ENCODE measurements around the gene ATP5F1D. TPM values are rescaled to one million over a fixed set of nuclear protein-coding genes. Genes with fewer than 3 reads are reported as not detected.
A peak's percentile ranks its signal among the peaks of the same experiment; 100 is the strongest.

ATP5F1D gene
- total and polyA plus RNA-seq, 7 experiments from 2014 or later, result 90.6 to 302 (median 114) TPM

DNA sequence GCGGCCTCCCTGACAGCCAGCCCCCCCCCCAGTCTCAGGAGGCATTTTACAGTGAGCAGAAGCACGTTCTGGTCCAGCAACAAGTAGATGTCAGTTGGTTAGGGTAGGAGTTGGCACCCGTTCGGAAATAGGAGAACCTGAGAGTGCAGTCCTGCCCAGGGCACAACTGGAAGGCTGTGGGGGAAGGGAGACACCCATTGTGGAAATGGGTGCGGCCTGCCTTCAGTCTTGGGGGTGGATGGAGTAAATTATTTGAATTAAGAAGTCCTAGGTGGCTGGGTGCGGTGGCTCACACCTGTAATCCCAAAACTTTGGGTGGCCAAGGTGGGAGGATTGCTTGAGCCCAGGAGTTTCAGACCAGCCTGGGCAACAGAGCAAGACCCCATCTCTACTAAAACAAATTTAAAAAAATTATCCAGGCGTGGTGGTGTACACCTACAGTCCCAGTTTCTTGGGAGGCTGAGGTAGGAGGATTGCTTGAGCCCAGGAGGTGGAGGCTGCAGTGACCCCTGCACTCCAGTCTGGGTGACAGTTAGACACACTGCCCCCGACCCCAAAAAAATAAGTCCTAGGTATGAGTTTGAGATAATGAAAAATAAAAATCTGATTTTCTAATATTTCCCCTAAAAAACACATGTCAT, 28.8 kb downstream of the ATP5F1D start:
- ATAC-seq, result no peak
- H3K27ac ChIP-seq (ENCODE audit: low read depth, low read length), result peak overlapping the region; percentile 82
- H3K27me3 ChIP-seq (ENCODE audit: control insufficient read depth in 2 of 2, insufficient read depth in 2 of 2, low read length in 2 of 2), result no peaks in the 10 kb centered on the region
- Mint-ChIP-seq H3K4me3 (peak overlapping the region; percentile 88 to 96 (median 90)), H3K36me3 (peaks cover 0 to 37% (median 23%) of the 10 kb centered on the region in 5 donors), H3K4me1 (peaks cover 50 to 69% (median 59%) of the 10 kb centered on the region in 7 donors), H3K27ac (peak overlapping the region; percentile 84 to 94 (median 91)), H3K27me3 (peaks cover 0 to 6% (median 0%) of the 10 kb centered on the region in 5 donors), H3K9me3 (peaks cover 0 to 11% (median 0%) of the 10 kb centered on the region in 11 donors)
- ChIA-PET CTCF (no interaction called here), POLR2A (interaction anchor here (1.7 to 6.6 kb wide), 4 partner anchors 10 to 26 kb away, joined by 16 to 229 read pairs (median 40); no protein-coding TSS in a partner anchor)
- H3K4me3 ChIP-seq (ENCODE audit: low read length), result peak overlapping the region; percentile 76
- H3K9me3 ChIP-seq (ENCODE audit: control insufficient read depth in 2 of 3, low read length in 3 of 3), result no peaks in the 10 kb centered on the region
- peaks cover 39 to 44% (median 42%) of the 10 kb centered on the region in 3 experiments for H3K36me3 ChIP-seq (ENCODE audit: control insufficient read depth in 2 of 3, insufficient read depth in 3 of 3, low read length in 3 of 3)
- peaks cover 71% of the 10 kb centered on the region in 2 donors for H3K4me1 ChIP-seq (ENCODE audit: control insufficient read depth in 2 of 2, insufficient read depth in 2 of 2, low read length in 2 of 2)
- DNase-seq, result no peak
- intact Hi-C loops (cut with micrococcal nuclease), result no loop called here

DNA sequence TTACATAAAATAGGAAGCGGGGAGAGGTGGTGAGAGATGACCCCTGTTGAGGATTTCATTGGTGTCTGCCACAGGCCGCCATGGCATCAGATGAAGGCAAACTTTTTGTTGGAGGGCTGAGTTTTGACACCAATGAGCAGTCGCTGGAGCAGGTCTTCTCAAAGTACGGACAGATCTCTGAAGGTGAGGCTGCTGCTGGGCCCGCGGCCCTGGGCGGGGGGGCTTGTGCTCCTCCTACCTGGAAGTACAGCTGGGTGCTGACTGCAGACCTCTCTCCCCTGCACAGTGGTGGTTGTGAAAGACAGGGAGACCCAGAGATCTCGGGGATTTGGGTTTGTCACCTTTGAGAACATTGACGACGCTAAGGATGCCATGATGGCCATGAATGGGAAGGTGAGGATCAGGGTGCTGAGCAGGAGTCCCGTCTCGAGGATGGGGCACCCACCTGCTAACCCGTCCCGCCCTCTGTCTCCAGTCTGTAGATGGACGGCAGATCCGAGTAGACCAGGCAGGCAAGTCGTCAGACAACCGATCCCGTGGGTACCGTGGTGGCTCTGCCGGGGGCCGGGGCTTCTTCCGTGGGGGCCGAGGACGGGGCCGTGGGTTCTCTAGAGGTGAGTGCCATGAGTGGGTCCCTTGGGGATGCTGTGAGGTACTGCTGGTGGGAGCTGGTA, 29.4 kb downstream of the ATP5F1D start:
- peaks cover 0 to 11% (median 0%) of the 10 kb centered on the region in 11 donors for H3K9me3 Mint-ChIP-seq

DNA sequence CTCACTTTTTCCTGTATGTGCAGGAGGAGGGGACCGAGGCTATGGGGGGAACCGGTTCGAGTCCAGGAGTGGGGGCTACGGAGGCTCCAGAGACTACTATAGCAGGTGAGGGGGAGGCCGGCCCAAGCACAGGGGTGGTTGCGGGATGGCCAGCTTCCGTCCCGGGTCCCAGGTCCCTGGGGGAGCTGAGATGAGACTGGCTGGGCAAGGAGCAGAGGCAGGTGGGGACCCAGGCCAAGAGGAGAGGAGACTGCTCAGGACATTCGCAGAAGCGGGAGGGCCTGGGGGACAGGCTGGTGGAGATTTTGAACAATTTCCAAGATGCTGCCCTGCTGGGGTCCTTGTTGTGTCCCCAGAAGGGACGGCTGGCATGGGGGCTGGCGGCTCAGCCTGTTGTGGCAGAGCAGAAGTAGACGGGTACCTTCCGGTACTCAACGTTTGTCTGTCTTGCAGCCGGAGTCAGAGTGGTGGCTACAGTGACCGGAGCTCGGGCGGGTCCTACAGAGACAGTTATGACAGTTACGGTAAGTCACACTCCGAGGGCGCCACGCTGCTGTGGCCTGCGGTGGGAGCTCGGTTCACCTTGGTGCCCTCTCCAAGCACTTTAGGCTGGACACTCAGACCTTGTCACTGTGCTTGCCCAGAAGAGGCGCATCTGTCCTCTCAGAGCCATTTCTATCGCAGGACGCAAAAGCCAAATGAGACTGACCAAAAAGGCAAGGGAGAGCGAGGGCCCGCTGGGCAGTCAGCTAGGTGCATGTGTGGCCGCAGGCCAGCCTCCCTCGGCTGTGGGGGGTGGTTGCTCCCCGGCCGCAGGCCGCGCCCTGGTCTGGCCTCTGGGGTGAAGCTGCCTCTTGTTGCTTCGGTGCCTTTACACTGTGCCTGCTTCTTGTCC, 30.2 kb downstream of the ATP5F1D start:
- peaks cover 49 to 70% (median 60%) of the 10 kb centered on the region in 7 donors for H3K4me1 Mint-ChIP-seq
- Histone ChIP-seq H3K4me3 (ENCODE audit: low read length) (peak overlapping the region; percentile 76), H3K4me1 (ENCODE audit: control insufficient read depth in 2 of 2, insufficient read depth in 2 of 2, low read length in 2 of 2) (peaks cover 75 to 80% of the 10 kb centered on the region in 2 donors), H3K36me3 (ENCODE audit: control insufficient read depth in 2 of 3, insufficient read depth in 3 of 3, low read length in 3 of 3) (peaks cover 39 to 44% (median 42%) of the 10 kb centered on the region in 3 experiments), H3K27me3 (ENCODE audit: control insufficient read depth in 2 of 2, insufficient read depth in 2 of 2, low read length in 2 of 2) (no peaks in the 10 kb centered on the region), H3K9me3 (ENCODE audit: control insufficient read depth in 2 of 3, low read length in 3 of 3) (no peaks in the 10 kb centered on the region), H3K27ac (ENCODE audit: low read depth, low read length) (peak overlapping the region; percentile 82)
- H3K9me3 Mint-ChIP-seq, result peaks cover 0 to 11% (median 0%) of the 10 kb centered on the region in 11 donors
- intact Hi-C loops (cut with micrococcal nuclease), result no loop called here
- H3K27ac Mint-ChIP-seq, result peak overlapping the region; percentile 55 to 94 (median 90)
- peak overlapping the region; percentile 88 to 96 (median 90) for H3K4me3 Mint-ChIP-seq
- ChIA-PET CTCF (interaction anchor here (1.0 kb wide), 1 partner anchor 28 kb away, joined by 3 read pairs; no protein-coding TSS in a partner anchor), POLR2A (interaction anchor here (0.5 to 6.6 kb wide), 5 partner anchors 10 to 611 kb away, joined by 3 to 60 read pairs (median 7); no protein-coding TSS in a partner anchor)
- DNase-seq, result no peak
- peaks cover 0 to 6% (median 0%) of the 10 kb centered on the region in 5 donors for H3K27me3 Mint-ChIP-seq
- peaks cover 0 to 37% (median 23%) of the 10 kb centered on the region in 5 donors for H3K36me3 Mint-ChIP-seq
- ATAC-seq, result no peak

More for the DNA sequence above, 29.4 kb downstream of the ATP5F1D start:
- Mint-ChIP-seq H3K27me3 (peaks cover 0 to 6% (median 0%) of the 10 kb centered on the region in 5 donors), H3K27ac (peak overlapping the region; percentile 84 to 94 (median 91)), H3K4me1 (peaks cover 46 to 66% (median 55%) of the 10 kb centered on the region in 7 donors), H3K36me3 (peaks cover 0 to 37% (median 23%) of the 10 kb centered on the region in 5 donors), H3K4me3 (peak overlapping the region; percentile 88 to 96 (median 90))
- Histone ChIP-seq H3K27me3 (ENCODE audit: control insufficient read depth in 2 of 2, insufficient read depth in 2 of 2, low read length in 2 of 2) (no peaks in the 10 kb centered on the region), H3K9me3 (ENCODE audit: control insufficient read depth in 2 of 3, low read length in 3 of 3) (no peaks in the 10 kb centered on the region), H3K36me3 (ENCODE audit: control insufficient read depth in 2 of 3, insufficient read depth in 3 of 3, low read length in 3 of 3) (peaks cover 39 to 44% (median 42%) of the 10 kb centered on the region in 3 experiments), H3K4me1 (ENCODE audit: control insufficient read depth in 2 of 2, insufficient read depth in 2 of 2, low read length in 2 of 2) (peaks cover 71 to 72% of the 10 kb centered on the region in 2 donors), H3K27ac (ENCODE audit: low read depth, low read length) (peak overlapping the region; percentile 82), H3K4me3 (ENCODE audit: low read length) (peak overlapping the region; percentile 76)
- ChIA-PET CTCF (interaction anchor here (1.0 kb wide), 1 partner anchor 27 kb away, joined by 3 read pairs; no protein-coding TSS in a partner anchor), POLR2A (interaction anchor here (1.8 to 6.6 kb wide), 3 partner anchors 9 to 27 kb away, joined by 7 to 60 read pairs (median 22); no protein-coding TSS in a partner anchor)
- no peak for ATAC-seq
- DNase-seq, result no peak
- intact Hi-C loops (cut with micrococcal nuclease), result no loop called here

DNA sequence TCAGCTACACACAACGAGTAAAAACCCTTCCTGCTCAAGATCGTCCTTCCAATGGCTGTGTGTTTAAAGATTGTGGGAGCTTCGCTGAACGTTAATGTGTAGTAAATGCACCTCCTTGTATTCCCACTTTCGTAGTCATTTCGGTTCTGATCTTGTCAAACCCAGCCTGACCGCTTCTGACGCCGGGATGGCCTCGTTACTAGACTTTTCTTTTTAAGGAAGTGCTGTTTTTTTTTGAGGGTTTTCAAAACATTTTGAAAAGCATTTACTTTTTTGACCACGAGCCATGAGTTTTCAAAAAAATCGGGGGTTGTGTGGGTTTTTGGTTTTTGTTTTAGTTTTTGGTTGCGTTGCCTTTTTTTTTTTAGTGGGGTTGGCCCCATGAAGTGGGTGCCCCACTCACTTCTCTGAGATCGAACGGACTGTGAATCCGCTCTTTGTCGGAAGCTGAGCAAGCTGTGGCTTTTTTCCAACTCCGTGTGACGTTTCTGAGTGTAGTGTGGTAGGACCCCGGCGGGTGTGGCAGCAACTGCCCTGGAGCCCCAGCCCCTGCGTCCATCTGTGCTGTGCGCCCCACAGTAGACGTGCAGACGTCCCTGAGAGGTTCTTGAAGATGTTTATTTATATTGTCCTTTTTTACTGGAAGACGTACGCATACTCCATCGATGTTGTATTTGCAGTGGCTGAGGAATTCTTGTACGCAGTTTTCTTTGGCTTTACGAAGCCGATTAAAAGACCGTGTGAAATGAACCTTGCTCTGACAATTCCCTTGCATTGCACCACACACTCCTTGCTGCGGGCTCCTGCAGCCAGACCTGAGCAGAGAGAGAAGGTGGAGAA, 31.1 kb downstream of the ATP5F1D start:
- DNase-seq (no peak), ATAC-seq (no peak)
- peaks cover 0 to 2% (median 0%) of the 10 kb centered on the region in 5 donors for H3K27me3 Mint-ChIP-seq
- H3K27ac ChIP-seq (ENCODE audit: low read depth, low read length), result peak overlapping the region; percentile 82
- POLR2A ChIA-PET, result interaction anchor here (0.7 to 6.6 kb wide), 9 partner anchors 9 to 219 kb away, joined by 3 to 60 read pairs (median 5); no protein-coding TSS in a partner anchor
- peaks cover 0 to 37% (median 23%) of the 10 kb centered on the region in 5 donors for H3K36me3 Mint-ChIP-seq
- H3K36me3 ChIP-seq (ENCODE audit: control insufficient read depth in 2 of 3, insufficient read depth in 3 of 3, low read length in 3 of 3), result peaks cover 39 to 48% (median 42%) of the 10 kb centered on the region in 3 experiments
- peaks cover 0 to 13% (median 0%) of the 10 kb centered on the region in 11 donors for H3K9me3 Mint-ChIP-seq
- CTCF ChIA-PET, result interaction anchor here (1.0 kb wide), 1 partner anchor 29 kb away, joined by 5 read pairs; no protein-coding TSS in a partner anchor
- H3K27me3 ChIP-seq (ENCODE audit: control insufficient read depth in 2 of 2, insufficient read depth in 2 of 2, low read length in 2 of 2), result no peaks in the 10 kb centered on the region
- H3K4me1 Mint-ChIP-seq, result peaks cover 46 to 66% (median 60%) of the 10 kb centered on the region in 7 donors
- H3K4me3 ChIP-seq (ENCODE audit: low read length), result no peak overlapping the region
- intact Hi-C loops (cut with micrococcal nuclease), result no loop called here
- peaks cover 68 to 77% of the 10 kb centered on the region in 2 donors for H3K4me1 ChIP-seq (ENCODE audit: control insufficient read depth in 2 of 2, insufficient read depth in 2 of 2, low read length in 2 of 2)
- H3K27ac Mint-ChIP-seq, result peak overlapping the region; percentile 35 to 91 (median 82)
- H3K9me3 ChIP-seq (ENCODE audit: control insufficient read depth in 2 of 3, low read length in 3 of 3), result no peaks in the 10 kb centered on the region
- H3K4me3 Mint-ChIP-seq, result peak overlapping the region; percentile 33 to 96 (median 75)

DNA sequence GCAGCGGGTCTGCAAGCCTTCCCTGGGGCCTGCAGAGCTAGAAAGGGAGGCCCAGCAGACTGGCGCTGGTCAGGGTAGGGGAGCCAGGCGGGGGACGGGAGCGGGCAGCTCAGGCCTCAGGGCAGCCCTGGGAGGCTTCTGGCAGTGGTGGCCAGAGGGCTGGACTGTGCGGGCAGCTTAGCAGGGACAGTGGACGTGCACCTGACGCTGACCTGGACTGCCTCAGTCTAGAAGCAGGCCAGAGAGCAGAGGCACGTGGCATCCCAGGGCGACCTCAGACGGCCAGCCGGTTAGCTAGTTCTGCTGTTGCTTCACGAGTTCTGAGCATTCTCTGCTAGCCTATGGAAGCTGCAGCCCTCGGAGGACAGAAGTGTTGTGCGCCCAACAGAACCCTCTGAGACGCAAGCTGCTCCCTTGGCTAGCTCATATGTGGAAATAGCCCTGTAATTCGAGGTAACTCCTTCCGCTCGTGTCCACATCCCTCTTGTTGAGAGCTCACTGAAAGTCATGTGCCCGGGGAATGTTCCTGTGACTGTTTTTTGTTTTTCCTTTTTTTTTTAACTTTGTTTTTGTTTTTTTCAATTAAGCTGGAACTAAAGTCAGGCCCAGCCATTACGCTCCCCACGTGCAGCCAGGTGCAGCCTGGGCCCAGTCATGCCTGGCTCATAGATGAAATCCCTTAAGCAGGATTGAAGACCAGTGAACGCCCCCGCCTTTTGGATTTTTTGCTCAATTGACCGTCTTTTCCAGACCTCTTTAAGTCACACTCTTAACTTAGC, 31.9 kb downstream of the ATP5F1D start:
- peaks cover 0 to 2% (median 0%) of the 10 kb centered on the region in 5 donors for H3K27me3 Mint-ChIP-seq
- H3K9me3 Mint-ChIP-seq, result peaks cover 0 to 13% (median 0%) of the 10 kb centered on the region in 11 donors
- Histone ChIP-seq H3K4me1 (ENCODE audit: control insufficient read depth in 2 of 2, insufficient read depth in 2 of 2, low read length in 2 of 2) (peaks cover 59 to 69% of the 10 kb centered on the region in 2 donors), H3K9me3 (ENCODE audit: control insufficient read depth in 2 of 3, low read length in 3 of 3) (no peaks in the 10 kb centered on the region), H3K4me3 (ENCODE audit: low read length) (no peak overlapping the region), H3K36me3 (ENCODE audit: control insufficient read depth in 2 of 3, insufficient read depth in 3 of 3, low read length in 3 of 3) (peaks cover 39 to 55% (median 42%) of the 10 kb centered on the region in 3 experiments), H3K27ac (ENCODE audit: low read depth, low read length) (peak overlapping the region; percentile 93), H3K27me3 (ENCODE audit: control insufficient read depth in 2 of 2, insufficient read depth in 2 of 2, low read length in 2 of 2) (no peaks in the 10 kb centered on the region)
- peaks cover 0 to 42% (median 23%) of the 10 kb centered on the region in 5 donors for H3K36me3 Mint-ChIP-seq
- peak overlapping the region; percentile 21 to 96 (median 72) for H3K4me3 Mint-ChIP-seq
- H3K4me1 Mint-ChIP-seq, result peaks cover 45 to 63% (median 55%) of the 10 kb centered on the region in 7 donors
- CTCF ChIA-PET, result interaction anchor here (0.7 to 1.0 kb wide), 2 partner anchors 29 to 125 kb away, joined by 3 to 5 read pairs; no protein-coding TSS in a partner anchor
- no peak for DNase-seq
- POLR2A ChIA-PET, result interaction anchor here (0.6 to 6.6 kb wide), 9 partner anchors 10 to 297 kb away, joined by 3 to 60 read pairs (median 3); no protein-coding TSS in a partner anchor
- ATAC-seq, result no peak
- intact Hi-C loops (cut with micrococcal nuclease), result loop anchor here in 1 of 2 donors (2.0 kb wide), 2 partner anchors 13 to 253 kb away; partner anchors contain the start of genes RNU6-2 and TMEM259
- peak overlapping the region; percentile 53 to 90 (median 83) for H3K27ac Mint-ChIP-seq
